Chondrocyte (in vitro differentiated cells): Measurements from ENCODE around the gene AKAP13. TPM values are rescaled to one million over a fixed set of nuclear protein-coding genes. Genes with fewer than 3 reads are reported as not detected.

ENCODE experiments used
- DNase-seq: peaks from one replicate; pipeline ENCODE4 v3.0.0; 2021; ENCODE audit warnings: mixed read lengths, low spot score
- H3K27ac Mint-ChIP-seq: one replicate; pipeline ENCODE4 v1.8.0; 2021; ENCODE audit warnings: mild to moderate bottlenecking, moderate library complexity, mixed read lengths; ENCODE audit not compliant: unreplicated experiment
- H3K27me3 Mint-ChIP-seq: 2 replicates; pipeline ENCODE4 v1.8.0; 2021; ENCODE audit warnings: low read depth, mixed read lengths
- H3K36me3 Mint-ChIP-seq: 2 replicates; pipeline ENCODE4 v1.8.0; 2021; ENCODE audit warnings: low read depth, mixed read lengths
- H3K4me1 Mint-ChIP-seq: 2 replicates; pipeline ENCODE4 v1.8.0; 2021; ENCODE audit warnings: low read depth, mild to moderate bottlenecking, mixed read lengths
- H3K4me3 Mint-ChIP-seq: one replicate; pipeline ENCODE4 v1.8.0; 2021; ENCODE audit warnings: mild to moderate bottlenecking, moderate library complexity, mixed read lengths; ENCODE audit not compliant: unreplicated experiment
- H3K9me3 Mint-ChIP-seq: 2 replicates; pipeline ENCODE4 v1.8.0; 2021; ENCODE audit warnings: low read depth, mixed read lengths
- CTCF ChIP-seq: fragments of 200-600 bp; sonication (generic); IDR thresholded peaks from 2 replicates; pipeline ENCODE4 v1.5.0; 2021; ENCODE audit warnings: antibody characterized with exemption, mild to moderate bottlenecking, moderate library complexity
- total RNA-seq: library from RNA; stranded (reverse); gene quantifications from 3 replicates; pipeline ENCODE4 v1.2.1, GENCODE V29; 2021

AKAP13 gene
- total RNA-seq, 1 donor from 2014 or later = 80.6 TPM

GRCh38 chr15:85773970-85774369 is 393.6 kb downstream of the AKAP13 start:
- Mint-ChIP-seq H3K4me3 (no peak overlapping the region), H3K4me1 (peaks cover 26% of the 10 kb centered on the region), H3K9me3 (no peaks in the 10 kb centered on the region), H3K36me3 (no peaks in the 10 kb centered on the region), H3K27me3 (no peaks in the 10 kb centered on the region), H3K27ac (no peak overlapping the region)
- no peak for TF ChIP-seq CTCF
- DNase-seq = no peak

DNA sequence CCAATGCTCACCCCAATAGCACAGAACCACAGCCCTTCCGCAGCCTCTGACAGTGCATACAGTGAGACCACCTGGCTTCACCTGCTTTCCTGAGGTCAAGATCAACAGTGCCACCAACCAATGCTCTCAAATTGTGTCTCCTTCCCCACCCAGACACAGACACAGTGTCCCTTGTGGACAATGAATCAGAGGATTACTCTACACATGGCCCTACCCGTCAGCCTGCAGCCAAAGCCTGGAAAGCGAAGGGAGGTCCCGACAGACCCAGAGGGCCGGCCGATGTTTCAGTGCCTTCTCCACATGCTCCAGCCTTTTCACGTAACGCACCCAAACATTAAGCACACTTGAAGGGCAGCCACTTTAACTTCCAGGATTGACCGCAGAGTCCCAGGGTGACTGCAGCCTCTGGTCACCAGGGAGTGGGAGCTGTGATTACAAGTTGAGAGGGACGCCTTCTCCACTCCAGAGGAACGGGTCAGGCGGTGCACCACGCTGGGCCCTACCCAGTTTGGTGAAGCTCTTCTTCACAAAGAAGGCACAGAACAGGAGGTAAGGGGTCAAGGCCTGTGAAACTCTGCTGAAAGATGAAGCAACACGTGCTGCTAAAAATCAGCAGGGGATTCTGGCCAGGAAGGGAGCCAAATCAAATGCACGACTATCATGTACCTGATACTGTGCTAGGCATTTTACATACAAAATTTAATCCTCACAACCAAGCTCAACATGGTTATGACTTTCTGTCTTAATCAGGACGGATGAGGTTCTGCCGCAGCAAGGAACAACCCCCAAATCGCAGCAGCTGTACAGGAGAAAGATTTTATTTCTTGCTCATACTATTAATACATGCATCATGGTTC is 397.1 kb downstream of the AKAP13 start:
- Mint-ChIP-seq H3K4me1 (peaks cover 9% of the 10 kb centered on the region), H3K36me3 (no peaks in the 10 kb centered on the region), H3K4me3 (no peak overlapping the region), H3K27me3 (no peaks in the 10 kb centered on the region), H3K27ac (no peak overlapping the region), H3K9me3 (no peaks in the 10 kb centered on the region)
- TF ChIP-seq CTCF = no peak
- no peak for DNase-seq

DNA sequence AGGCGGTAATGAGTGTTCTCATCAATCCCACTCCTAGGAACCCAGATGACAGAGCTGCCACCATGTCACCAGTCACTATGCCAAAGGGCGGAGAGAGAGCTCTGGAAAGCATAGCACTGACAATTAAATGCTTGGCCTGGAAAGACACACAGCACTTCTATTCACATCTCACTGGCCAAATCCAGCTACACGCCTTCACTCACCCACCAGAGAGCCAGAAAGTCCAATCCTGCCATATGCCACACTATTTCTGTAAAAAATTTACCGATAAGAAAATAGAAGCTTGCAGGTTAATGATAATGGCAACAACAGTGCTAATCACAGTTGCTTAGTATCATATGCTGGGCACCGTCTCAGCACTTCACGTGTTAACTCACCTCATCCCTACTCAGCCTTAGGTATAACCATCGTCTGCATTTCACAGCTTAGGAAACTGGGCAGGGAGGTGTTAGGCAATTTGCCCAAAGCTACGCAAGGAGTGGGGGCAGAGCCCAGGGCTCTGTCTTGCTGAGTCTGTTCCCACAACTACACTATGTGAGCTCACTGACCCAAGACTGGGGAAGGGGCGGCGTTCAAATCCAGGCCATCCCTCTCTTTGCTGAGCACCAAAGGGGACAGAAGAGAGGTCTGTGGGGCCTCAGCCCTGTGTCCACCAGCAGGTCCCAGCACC is 397.8 kb downstream of the AKAP13 start:
- Mint-ChIP-seq H3K27ac (no peak overlapping the region), H3K36me3 (no peaks in the 10 kb centered on the region), H3K9me3 (no peaks in the 10 kb centered on the region), H3K4me3 (no peak overlapping the region), H3K4me1 (peaks cover 9% of the 10 kb centered on the region), H3K27me3 (no peaks in the 10 kb centered on the region)
- no peak for DNase-seq
- TF ChIP-seq CTCF = no peak

DNA sequence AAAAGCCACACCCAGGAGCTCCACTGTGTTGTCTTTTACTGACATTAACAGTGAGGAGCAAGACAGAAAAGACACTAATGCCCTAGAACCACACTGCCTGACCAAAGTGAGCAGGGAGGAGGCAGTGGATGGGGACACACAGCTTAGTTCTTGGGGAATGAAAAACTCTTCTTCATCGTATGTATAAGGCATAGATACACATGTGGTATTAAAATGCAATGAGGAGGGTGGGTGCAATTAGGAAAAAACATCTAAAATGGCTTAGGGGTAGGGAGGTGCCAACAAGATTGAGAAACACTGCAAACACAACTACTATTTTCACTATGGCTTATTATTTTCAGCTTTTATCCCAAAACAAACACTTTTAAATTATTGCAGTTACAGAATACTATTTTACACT is 398.8 kb downstream of the AKAP13 start:
- H3K9me3 Mint-ChIP-seq = no peaks in the 10 kb centered on the region
- DNase-seq = no peak
- no peak overlapping the region for H3K4me3 Mint-ChIP-seq
- H3K36me3 Mint-ChIP-seq = no peaks in the 10 kb centered on the region
- TF ChIP-seq CTCF = no peak
- H3K27ac Mint-ChIP-seq = no peak overlapping the region
- peaks cover 9% of the 10 kb centered on the region for H3K4me1 Mint-ChIP-seq
- no peaks in the 10 kb centered on the region for H3K27me3 Mint-ChIP-seq

- Mint-ChIP-seq H3K27me3 (no peaks in the 10 kb centered on the region), H3K36me3 (no peaks in the 10 kb centered on the region), H3K4me3 (no peak overlapping the region), H3K9me3 (no peaks in the 10 kb centered on the region), H3K27ac (peak overlapping the region; percentile 13), H3K4me1 (peaks cover 14% of the 10 kb centered on the region)
- no peak for DNase-seq
- TF ChIP-seq CTCF = no peak
These were observed 400.0 kb downstream of the AKAP13 start for GRCh38 chr15:85780225-85780985.
